PC-9 (cell line): ENCODE results near the gene ZMIZ1. TPM values are rescaled to one million over a fixed set of nuclear protein-coding genes. Genes with fewer than 3 reads are reported as not detected.
A peak's percentile ranks its signal among the peaks of the same experiment; 100 is the strongest.

Experiments used
- BruUV-seq: library from RNA; stranded (reverse); fragments of 400-500 nt; replicated peaks from 2 replicates; lab custom pipeline; 2021; lab: Mats Ljungman, UMichigan
- CTCF ChIA-PET: fragments of 300-600 bp; sonication (Branson Sonifier 250); formaldehyde crosslinking; loops from one replicate; lab custom pipeline; 2022; ENCODE audit warnings: antibody characterized with exemption; lab: Charles Lee
- POLR2A ChIA-PET: fragments of 300-600 bp; sonication (Branson Sonifier 250); formaldehyde crosslinking; loops from one replicate; lab custom pipeline; 2022; ENCODE audit warnings: antibody characterized with exemption; ENCODE audit not compliant: unreplicated experiment; lab: Charles Lee
- DNase-seq, 2 experiments: peaks; one replicate each; pipeline versions ENCODE4 v3.0.0 to v3.0.0-alpha.2; 2015 to 2022; ENCODE audit warnings: mixed read lengths in 1 of 2
- H2AFZ ChIP-seq: fragments of 200-600 bp; sonication (generic); 2 replicates; pipeline ENCODE4 v1.8.1; 2017; ENCODE audit warnings: antibody characterized with exemption
- H3F3A ChIP-seq: fragments of 200-600 bp; sonication (generic); 2 replicates; pipeline ENCODE4 v1.8.1; 2017; ENCODE audit warnings: antibody characterized with exemption, mild to moderate bottlenecking, low read depth; ENCODE audit not compliant: insufficient read depth
- H3K27ac ChIP-seq: fragments of 200-600 bp; sonication (generic); 2 replicates; pipeline ENCODE4 v1.6.1; 2016; ENCODE audit warnings: mixed run types
- H3K27me3 ChIP-seq: fragments of 200-600 bp; sonication (generic); 2 replicates; pipeline ENCODE4 v1.6.1; 2016; ENCODE audit warnings: low read depth, mixed run types; ENCODE audit not compliant: insufficient read depth
- H3K36me3 ChIP-seq: fragments of 200-600 bp; sonication (generic); 2 replicates; pipeline ENCODE4 v1.6.1; 2016; ENCODE audit warnings: low read depth, mixed run types
- H3K4me1 ChIP-seq: fragments of 200-600 bp; sonication (generic); replicated peaks from 2 replicates; pipeline ENCODE4 v1.6.1; 2016; ENCODE audit warnings: mixed run types; ENCODE audit not compliant: insufficient read depth
- H3K4me2 ChIP-seq: fragments of 200-600 bp; sonication (generic); 2 replicates; pipeline ENCODE4 v1.6.1; 2017; ENCODE audit warnings: mixed run types
- H3K4me3 ChIP-seq: fragments of 200-600 bp; sonication (generic); 2 replicates; pipeline ENCODE4 v1.6.1; 2016; ENCODE audit warnings: mixed run types
- H3K79me2 ChIP-seq: fragments of 200-600 bp; sonication (generic); 2 replicates; pipeline ENCODE4 v1.6.1; 2017; ENCODE audit warnings: low read depth, mixed run types
- H3K9me2 ChIP-seq: fragments of 200-600 bp; sonication (generic); 2 replicates; pipeline ENCODE4 v1.8.1; 2017; ENCODE audit warnings: mild to moderate bottlenecking; ENCODE audit not compliant: insufficient read depth
- H3K9me3 ChIP-seq: fragments of 200-600 bp; sonication (generic); 2 replicates; pipeline ENCODE4 v1.8.1; 2016; ENCODE audit warnings: low read depth; ENCODE audit not compliant: insufficient read depth
- H4K20me1 ChIP-seq: fragments of 200-600 bp; sonication (generic); 2 replicates; pipeline ENCODE4 v1.8.1; 2017; ENCODE audit not compliant: insufficient read depth
- EZH2 ChIP-seq: fragments of 200-600 bp; sonication (generic); IDR thresholded peaks from 2 replicates; pipeline ENCODE4 v1.8.0; 2017; ENCODE audit warnings: antibody characterized with exemption, low read depth
- intact Hi-C: fragments of 100-400 bp; cut with micrococcal nuclease; formaldehyde crosslinking; loops from one replicate; pipeline ENCODE4 v1.10.0; 2022; ENCODE audit not compliant: unreplicated experiment
- total RNA-seq: library from RNA; stranded (reverse); gene quantifications from 2 replicates; pipeline ENCODE4 v1.2.3, GENCODE V29; 2021
- TF ChIP-seq, protein P1 (sequence below): fragments of 200-600 bp; sonication (generic); conservative IDR thresholded peaks from 2 replicates; pipeline ENCODE4 v1.6.1; 2017; ENCODE audit warnings: mixed run types, antibody characterized with exemption, mild to moderate bottlenecking, moderate library complexity

Gene ZMIZ1
- total RNA-seq, 1 experiment from 2014 or later, result 47.6 TPM

DNA sequence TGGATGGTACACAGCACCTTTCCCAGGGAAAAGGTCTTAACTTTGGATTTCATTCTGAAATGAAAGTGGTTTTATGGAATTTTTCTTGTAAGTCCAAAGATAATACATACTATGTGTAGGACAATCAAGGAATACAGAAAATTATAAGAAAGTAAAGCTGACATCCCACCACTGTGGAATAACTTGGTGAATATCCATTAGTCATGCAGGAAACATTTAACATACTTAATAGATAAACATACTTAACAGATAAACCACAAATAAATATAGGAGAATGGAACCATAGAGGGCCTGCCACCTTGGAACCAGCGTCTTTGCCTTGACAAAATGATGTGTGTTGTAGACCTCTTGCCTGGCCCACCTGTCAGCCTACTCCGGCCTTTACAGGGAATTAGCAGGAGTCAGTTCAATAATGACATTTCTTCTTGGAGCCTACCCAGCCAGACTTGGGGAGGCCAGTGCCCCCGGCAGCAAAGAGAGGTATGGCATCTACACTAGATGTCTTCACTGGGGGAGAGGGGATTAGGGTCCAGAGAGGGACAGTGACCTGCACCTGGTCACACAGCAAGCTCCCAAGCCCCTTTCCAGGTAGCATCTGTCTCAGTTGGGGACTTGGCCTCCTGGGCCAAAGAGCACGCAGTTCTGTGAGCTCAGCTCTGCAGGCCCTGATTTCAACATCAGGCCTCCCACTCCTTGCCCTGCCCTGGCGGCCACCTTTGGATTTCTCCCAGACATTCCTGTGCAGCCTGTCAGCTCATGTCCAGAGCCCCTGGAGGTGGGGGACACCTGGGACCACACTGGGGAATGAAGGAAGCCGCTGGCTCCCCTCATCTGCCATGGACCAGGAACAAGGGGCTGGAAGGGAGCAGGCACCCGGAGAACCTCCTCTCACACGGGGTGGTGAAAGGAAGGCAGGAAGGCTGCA, 165.9 kb downstream of the ZMIZ1 start:
- intact Hi-C loops, result loop anchor here (5.0 kb wide), 1 partner anchor 33 kb away; no protein-coding TSS in a partner anchor
- no peaks in the 10 kb centered on the region for H3K27me3 ChIP-seq
- no TSS peak for BruUV-seq
- no peak overlapping the region for H3K27ac ChIP-seq
- POLR2A ChIA-PET, result no interaction called here
- TF ChIP-seq, protein P1, sequence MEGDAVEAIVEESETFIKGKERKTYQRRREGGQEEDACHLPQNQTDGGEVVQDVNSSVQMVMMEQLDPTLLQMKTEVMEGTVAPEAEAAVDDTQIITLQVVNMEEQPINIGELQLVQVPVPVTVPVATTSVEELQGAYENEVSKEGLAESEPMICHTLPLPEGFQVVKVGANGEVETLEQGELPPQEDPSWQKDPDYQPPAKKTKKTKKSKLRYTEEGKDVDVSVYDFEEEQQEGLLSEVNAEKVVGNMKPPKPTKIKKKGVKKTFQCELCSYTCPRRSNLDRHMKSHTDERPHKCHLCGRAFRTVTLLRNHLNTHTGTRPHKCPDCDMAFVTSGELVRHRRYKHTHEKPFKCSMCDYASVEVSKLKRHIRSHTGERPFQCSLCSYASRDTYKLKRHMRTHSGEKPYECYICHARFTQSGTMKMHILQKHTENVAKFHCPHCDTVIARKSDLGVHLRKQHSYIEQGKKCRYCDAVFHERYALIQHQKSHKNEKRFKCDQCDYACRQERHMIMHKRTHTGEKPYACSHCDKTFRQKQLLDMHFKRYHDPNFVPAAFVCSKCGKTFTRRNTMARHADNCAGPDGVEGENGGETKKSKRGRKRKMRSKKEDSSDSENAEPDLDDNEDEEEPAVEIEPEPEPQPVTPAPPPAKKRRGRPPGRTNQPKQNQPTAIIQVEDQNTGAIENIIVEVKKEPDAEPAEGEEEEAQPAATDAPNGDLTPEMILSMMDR, result no peak
- no peak for TF ChIP-seq EZH2
- 0 out of 2 replicates have a peak, but pooled peaks cover 7% of the 10 kb centered on the region for H3K36me3 ChIP-seq
- H3K4me1 ChIP-seq, result peaks cover 42% of the 10 kb centered on the region
- H2AFZ ChIP-seq, result no peak overlapping the region
- no peak for DNase-seq
- no peaks in the 10 kb centered on the region for H3K79me2 ChIP-seq
- H4K20me1 ChIP-seq, result no peaks in the 10 kb centered on the region
- H3K9me2 ChIP-seq, result no peaks in the 10 kb centered on the region
- peaks cover 28% of the 10 kb centered on the region; the same call in 1 of the 2 replicates for H3F3A ChIP-seq
- CTCF ChIA-PET, result no interaction called here
- no peak overlapping the region; the same call in 1 of the 2 replicates for H3K4me2 ChIP-seq
- no peak overlapping the region for H3K4me3 ChIP-seq
- H3K9me3 ChIP-seq, result no peaks in the 10 kb centered on the region

DNA sequence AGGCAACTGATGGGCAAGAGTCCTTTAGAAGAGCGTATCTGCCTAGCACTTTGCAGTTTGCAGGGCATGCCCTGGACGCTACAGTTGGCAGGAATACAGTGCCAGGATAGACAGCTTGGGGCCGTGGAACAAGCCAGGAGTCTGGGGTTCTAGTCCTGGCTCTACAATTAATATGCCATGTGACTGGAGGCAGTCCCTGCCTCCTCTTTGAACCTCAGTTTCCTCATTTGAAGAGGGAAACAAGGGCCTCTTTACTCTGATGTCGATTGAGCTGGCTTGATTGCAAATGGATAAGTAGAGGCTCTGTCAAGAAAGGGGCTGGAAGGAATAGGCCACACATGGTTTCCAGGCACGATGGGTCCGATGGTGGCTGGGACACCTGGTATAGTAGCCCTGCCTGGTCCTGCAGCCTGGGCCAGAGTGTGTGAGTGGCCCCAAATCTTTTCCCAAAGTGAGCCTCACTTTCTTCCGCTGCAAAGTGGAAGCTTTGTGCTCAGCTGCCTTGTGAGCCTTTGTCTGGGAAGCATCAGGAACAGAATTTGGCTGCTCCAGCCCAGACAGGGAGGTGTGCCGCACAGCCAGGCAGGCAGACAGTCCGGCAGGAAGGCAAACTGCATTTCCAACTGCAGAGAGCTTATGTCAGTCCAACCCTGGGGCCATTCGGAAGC, 167.1 kb downstream of the ZMIZ1 start:
- H2AFZ ChIP-seq, result no peak overlapping the region
- 0 out of 2 replicates have a peak, but pooled peaks cover 7% of the 10 kb centered on the region for H3K36me3 ChIP-seq
- CTCF ChIA-PET, result interaction anchor here (0.6 kb wide), 1 partner anchor 157 kb away, joined by 4 read pairs; no protein-coding TSS in a partner anchor
- no peaks in the 10 kb centered on the region for H3K9me2 ChIP-seq
- intact Hi-C loops, result no loop called here
- H4K20me1 ChIP-seq, result no peaks in the 10 kb centered on the region
- no TSS peak for BruUV-seq
- no peaks in the 10 kb centered on the region for H3K9me3 ChIP-seq
- H3K27ac ChIP-seq, result no peak overlapping the region
- H3K4me2 ChIP-seq, result no peak overlapping the region
- no peak overlapping the region for H3K4me3 ChIP-seq
- H3K4me1 ChIP-seq, result peaks cover 45% of the 10 kb centered on the region
- POLR2A ChIA-PET, result interaction anchor here (0.8 kb wide), 1 partner anchor 85 kb away, joined by 3 read pairs; no protein-coding TSS in a partner anchor
- no peaks in the 10 kb centered on the region for H3K79me2 ChIP-seq
- H3K27me3 ChIP-seq, result no peaks in the 10 kb centered on the region
- TF ChIP-seq EZH2, result no peak
- TF ChIP-seq, protein P1, result no peak
- DNase-seq, result no peak
- H3F3A ChIP-seq, result peaks cover 32% of the 10 kb centered on the region; the same call in 1 of the 2 replicates

DNA sequence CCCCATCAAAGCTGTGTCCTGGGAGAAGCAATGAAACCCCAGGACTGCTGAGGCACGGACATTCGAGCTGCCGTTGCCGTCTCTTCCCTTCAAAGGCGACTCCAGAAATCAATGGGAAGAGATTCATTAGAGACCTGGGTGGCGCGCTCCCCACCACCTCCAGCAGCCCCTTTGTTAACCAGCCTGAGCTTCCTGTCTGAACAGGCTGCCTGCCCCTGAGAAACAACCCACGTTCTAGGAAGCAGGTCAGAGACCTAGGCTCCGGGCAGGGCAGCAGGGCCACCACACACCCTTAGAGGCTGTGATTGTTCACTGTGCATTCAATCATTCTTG, 167.6 kb downstream of the ZMIZ1 start:
- H3K79me2 ChIP-seq, result no peaks in the 10 kb centered on the region
- DNase-seq, result no peak
- peak overlapping the region; percentile 58; the same call in 1 of the 2 replicates for H3K27ac ChIP-seq
- no peaks in the 10 kb centered on the region for H3K9me2 ChIP-seq
- POLR2A ChIA-PET, result interaction anchor here (0.8 kb wide), 1 partner anchor 85 kb away, joined by 3 read pairs; no protein-coding TSS in a partner anchor
- CTCF ChIA-PET, result interaction anchor here (0.6 kb wide), 1 partner anchor 158 kb away, joined by 4 read pairs; no protein-coding TSS in a partner anchor
- BruUV-seq, result no TSS peak
- H4K20me1 ChIP-seq, result no peaks in the 10 kb centered on the region
- H3K27me3 ChIP-seq, result no peaks in the 10 kb centered on the region
- 0 out of 2 replicates have a peak, but pooled peaks cover 7% of the 10 kb centered on the region for H3K36me3 ChIP-seq
- H3K9me3 ChIP-seq, result no peaks in the 10 kb centered on the region
- peaks cover 49% of the 10 kb centered on the region for H3K4me1 ChIP-seq
- intact Hi-C loops, result no loop called here
- no peak for TF ChIP-seq EZH2
- TF ChIP-seq, protein P1, result no peak
- no peak overlapping the region for H2AFZ ChIP-seq
- H3F3A ChIP-seq, result peaks cover 37% of the 10 kb centered on the region; the same call in 1 of the 2 replicates
- H3K4me3 ChIP-seq, result no peak overlapping the region
- H3K4me2 ChIP-seq, result no peak overlapping the region
